Measurements from ENCODE around the gene RXFP1. TPM values are rescaled to one million over a fixed set of nuclear protein-coding genes. Genes with fewer than 3 reads are reported as not detected.
A peak's percentile ranks its signal among the peaks of the same experiment; 100 is the strongest.

RXFP1 gene
- polyA plus RNA-seq, 1 donor (not counting 4 experiments of a cell fraction or from before 2014, with no cell fraction given) = not detected

GRCh38 chr4:158671665-158671914, 149.9 kb downstream of the RXFP1 start, which contains the start of gene C4orf46:
C4orf46 (minus strand) TSS chr4:158671887; CDS start chr4:158671801, 86 bp downstream.
- no peak for FAIRE-seq
- no peak for DNase-seq (ENCODE audit: low read depth, low spot score)

GRCh38 chr4:158671915-158672806, 150.5 kb downstream of the RXFP1 start, which contains the start of gene ETFDH:
ETFDH (plus strand) TSS chr4:158672296; CDS start chr4:158672457, 161 bp downstream.
- FAIRE-seq = peak; percentile 77
- no peaks in the 10 kb centered on the region for H3K9me3 ChIP-seq (ENCODE audit: control insufficient read depth, low read depth, low read length)
- H3K79me2 ChIP-seq (ENCODE audit: control insufficient read depth, insufficient read depth, low read length) = peaks cover 22% of the 10 kb centered on the region
- peak within 1 kb of the TSS; percentile 88 for H3K27ac ChIP-seq (ENCODE audit: control insufficient read depth, insufficient read depth, low read length)
- H3K9me1 ChIP-seq (ENCODE audit: control insufficient read depth, extremely low read depth, insufficient read depth, low read length) = no peaks in the 10 kb centered on the region
- H3K4me2 ChIP-seq (ENCODE audit: control insufficient read depth, extremely low read depth, insufficient read depth, low read depth, low read length) = peak within 1 kb of the TSS; percentile 84
- peak; percentile 66 to 92 (median 79) for TF ChIP-seq CTCF (optimal IDR thresholded peaks at IDR 0.05 in 1 of 3, IDR thresholded peaks at IDR 0.05 in 1 of 3, conservative IDR thresholded peaks at IDR 0.05 in 1 of 3; ENCODE audit: extremely low read depth in 1 of 3, insufficient read depth in 2 of 3, low read length in 3 of 3)
- TF ChIP-seq EZH2 (IDR thresholded peaks at IDR 0.05; ENCODE audit: low read length) = no peak
- H2AFZ ChIP-seq (ENCODE audit: control insufficient read depth, low read length) = peak within 1 kb of the TSS; percentile 100
- peaks cover 10% of the 10 kb centered on the region for H3K4me1 ChIP-seq (ENCODE audit: control insufficient read depth, extremely low read depth, insufficient read depth, low read length)
- dilution Hi-C loops (cut with MboI; ENCODE audit: extremely low pct_ligation_motif_present, low sequenced_read_pairs) = no loop called here
- peak; percentile 87 for DNase-seq (ENCODE audit: low read depth, low spot score)
- H3K36me3 ChIP-seq (ENCODE audit: control insufficient read depth in 2 of 2, extremely low read depth in 1 of 2, insufficient read depth in 2 of 2, low read length in 2 of 2) = no peaks in the 10 kb centered on the region
- H3K27me3 ChIP-seq (ENCODE audit: control insufficient read depth, extremely low read depth, insufficient read depth, low read length) = no peaks in the 10 kb centered on the region
- peak within 1 kb of the TSS; percentile 53 to 77 (median 72) for H3K4me3 ChIP-seq (ENCODE audit: control insufficient read depth in 2 of 3, extremely low read depth in 1 of 3, insufficient read depth in 2 of 3, low read depth in 1 of 3, low read length in 3 of 3)
- H3K9ac ChIP-seq (ENCODE audit: control insufficient read depth, extremely low read depth, insufficient read depth, low read length) = peak within 1 kb of the TSS; percentile 92
- H4K20me1 ChIP-seq (ENCODE audit: control insufficient read depth, extremely low read depth, insufficient read depth, low read length) = no peaks in the 10 kb centered on the region

More at GRCh38 chr4:158671665-158671914, 149.9 kb downstream of the RXFP1 start, which contains the start of gene C4orf46:
- Histone ChIP-seq H3K27ac (ENCODE audit: control insufficient read depth, insufficient read depth, low read length) (peak within 1 kb of the TSS; percentile 88), H3K4me1 (ENCODE audit: control insufficient read depth, extremely low read depth, insufficient read depth, low read length) (peaks cover 10% of the 10 kb centered on the region), H3K36me3 (ENCODE audit: control insufficient read depth in 2 of 2, extremely low read depth in 1 of 2, insufficient read depth in 2 of 2, low read length in 2 of 2) (no peaks in the 10 kb centered on the region), H3K4me3 (ENCODE audit: control insufficient read depth in 2 of 3, extremely low read depth in 1 of 3, insufficient read depth in 2 of 3, low read depth in 1 of 3, low read length in 3 of 3) (peak within 1 kb of the TSS; percentile 53 to 77 (median 72)), H3K4me2 (ENCODE audit: control insufficient read depth, extremely low read depth, insufficient read depth, low read depth, low read length) (peak within 1 kb of the TSS; percentile 84), H3K79me2 (ENCODE audit: control insufficient read depth, insufficient read depth, low read length) (peaks cover 22% of the 10 kb centered on the region), H3K9ac (ENCODE audit: control insufficient read depth, extremely low read depth, insufficient read depth, low read length) (peak within 1 kb of the TSS; percentile 92), H3K27me3 (ENCODE audit: control insufficient read depth, extremely low read depth, insufficient read depth, low read length) (no peaks in the 10 kb centered on the region), H3K9me1 (ENCODE audit: control insufficient read depth, extremely low read depth, insufficient read depth, low read length) (no peaks in the 10 kb centered on the region), H2AFZ (ENCODE audit: control insufficient read depth, low read length) (peak within 1 kb of the TSS; percentile 100), H3K9me3 (ENCODE audit: control insufficient read depth, low read depth, low read length) (no peaks in the 10 kb centered on the region), H4K20me1 (ENCODE audit: control insufficient read depth, extremely low read depth, insufficient read depth, low read length) (no peaks in the 10 kb centered on the region)
- TF ChIP-seq EZH2 (IDR thresholded peaks at IDR 0.05; ENCODE audit: low read length) (no peak), CTCF (optimal IDR thresholded peaks at IDR 0.05 in 1 of 3, IDR thresholded peaks at IDR 0.05 in 1 of 3, conservative IDR thresholded peaks at IDR 0.05 in 1 of 3; ENCODE audit: extremely low read depth in 1 of 3, insufficient read depth in 2 of 3, low read length in 3 of 3) (no peak)
- dilution Hi-C loops (cut with MboI; ENCODE audit: extremely low pct_ligation_motif_present, low sequenced_read_pairs) = no loop called here

Measured in keratinocyte (primary cell).